Kidney (tissue), 14 donors: ENCODE data around the gene PRTN3. TPM values are rescaled to one million over a fixed set of nuclear protein-coding genes. Genes with fewer than 3 reads are reported as not detected.

ENCODE experiments used
- DNase-seq, 5 donors: peaks; one replicate each; pipeline ENCODE4 v3.0.0-alpha.2; 2013 to 2020
- FAIRE-seq: peaks from 2 replicates; lab custom pipeline; 2012; peaks lifted over from hg19 to GRCh38; lab: Jason Lieb, UNC
- H3K27ac ChIP-seq, 2 donors: one replicate each; pipeline ENCODE4 v1.7.0; 2013; ENCODE audit warnings: low read depth in 2 of 2, low read length in 2 of 2, inconsistent platforms in 1 of 2
- H3K27me3 ChIP-seq: one replicate; pipeline ENCODE4 v1.7.1; 2013; ENCODE audit warnings: low read length, inconsistent platforms; ENCODE audit not compliant: control insufficient read depth, insufficient read depth
- H3K36me3 ChIP-seq, 3 donors: one replicate each; pipeline versions ENCODE4 v1.7.0 to v1.7.1; 2013; ENCODE audit warnings: low read length in 3 of 3, control low read depth in 1 of 3, inconsistent platforms in 1 of 3; ENCODE audit not compliant: insufficient read depth in 3 of 3, control insufficient read depth in 2 of 3
- H3K4me1 ChIP-seq, 3 donors: one replicate each; pipeline versions ENCODE4 v1.7.0 to v1.7.1; 2013; ENCODE audit warnings: low read length in 3 of 3, inconsistent platforms in 1 of 3, low read depth in 1 of 3; ENCODE audit not compliant: control insufficient read depth in 2 of 3, insufficient read depth in 2 of 3
- H3K4me3 ChIP-seq, 3 donors: one replicate each; pipeline versions ENCODE4 v1.7.0 to v1.8.1; 2013; ENCODE audit warnings: low read length in 3 of 3, control low read depth in 1 of 3, inconsistent platforms in 1 of 3
- H3K9ac ChIP-seq, 3 donors: one replicate each; pipeline versions ENCODE4 v1.7.0 to v1.7.1; 2013; ENCODE audit warnings: low read length in 3 of 3, control low read depth in 1 of 3, inconsistent platforms in 1 of 3
- H3K9me3 ChIP-seq, 3 donors: one replicate each; pipeline versions ENCODE4 v1.7.0 to v1.7.1; 2013; ENCODE audit warnings: low read length in 3 of 3, control low read depth in 1 of 3, inconsistent platforms in 1 of 3; ENCODE audit not compliant: control insufficient read depth in 2 of 3, insufficient read depth in 1 of 3
- intact Hi-C: fragments of 100-400 bp; cut with DNase I; formaldehyde crosslinking; loops from one replicate; pipeline ENCODE4 v1.11.1; 2022
- polyA plus RNA-seq: library from polyadenylated mRNA; stranded (reverse); fragments of 350-450 nt; fragmentation: Illumina TruSeq; extraction: RNeasy Lipid Tissue Mini Kit (QIAGEN cat#74804); gene quantifications from one replicate; pipeline ENCODE4 v1.2.3, GENCODE V29; 2014; ENCODE audit warnings: low read depth, low replicate concordance; ENCODE audit not compliant: insufficient read depth
- total RNA-seq: library from RNA; stranded (reverse); fragmentation: NEBNext Ultra II Directional; extraction: Animal tissue kit (Norgen Biotek cat#: 25700); gene quantifications from one replicate; pipeline ENCODE4 v1.2.1, GENCODE V29; 2021
- TF ChIP-seq, protein P1 (sequence below): IDR thresholded peaks from 3 replicates; pipeline ENCODE4 v1.5.1; 2012; ENCODE audit warnings: mild to moderate bottlenecking, moderate library complexity, borderline replicate concordance; ENCODE audit not compliant: insufficient read depth; ENCODE audit errors: extremely low read depth
- donor health status: control.
- donor health status: control.
- donor health status: control.
- donor health status: control.
- donor health status: control.
- donor health status: DM: yes; HTN: yes; CAD: no.
- donor health status: Normal renal cell carcinoma (clear cell type).

Gene PRTN3
- total and polyA plus RNA-seq, 2 donors from 2014 or later: not detected

DNA sequence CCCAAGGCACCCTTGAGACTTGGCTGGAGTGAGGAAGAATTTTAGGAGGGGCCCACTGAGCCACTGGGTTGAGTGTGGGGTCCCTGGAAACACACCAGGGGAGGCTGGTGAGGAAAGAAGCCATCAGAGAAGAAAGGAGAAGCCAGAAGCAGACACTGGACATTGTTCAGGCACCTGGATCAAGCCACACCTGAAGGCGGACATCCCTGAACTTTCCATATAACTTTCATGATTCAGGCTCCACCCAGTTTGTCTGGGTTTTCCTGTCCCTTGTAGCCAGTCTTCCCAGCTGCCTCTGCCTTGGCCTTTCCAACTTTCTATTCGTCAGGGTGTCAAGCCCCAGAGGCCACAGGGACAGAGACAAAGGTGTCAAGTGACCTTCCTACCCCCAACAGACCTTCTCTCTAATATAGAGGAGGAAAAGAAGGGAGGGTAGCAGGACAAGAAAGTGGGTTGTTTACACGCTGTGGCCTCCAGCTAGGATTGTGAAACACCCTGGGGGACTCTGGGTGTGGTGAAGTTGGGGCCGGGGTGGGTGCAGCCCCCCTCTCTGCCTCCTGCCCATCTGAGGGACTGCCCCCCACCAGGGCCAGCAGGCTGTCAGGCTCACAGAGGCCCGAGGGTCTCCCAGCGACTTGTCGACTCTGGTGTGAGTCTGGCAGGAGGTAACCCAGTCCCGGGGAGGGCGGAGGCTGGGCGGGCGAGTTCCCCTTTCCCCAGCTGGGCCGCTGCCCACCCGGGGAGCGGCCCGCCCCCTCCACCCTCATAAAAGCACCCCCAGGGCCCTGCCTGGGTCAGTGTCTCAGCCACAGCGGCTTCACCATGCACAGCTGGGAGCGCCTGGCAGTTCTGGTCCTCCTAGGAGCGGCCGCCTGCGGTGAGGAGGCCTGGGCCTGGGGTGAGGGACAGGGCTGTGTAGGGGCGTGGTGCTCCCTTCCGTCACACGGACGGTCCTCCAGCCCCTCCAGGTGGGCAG lies 18.4 kb downstream of the PRTN3 start, which contains the start of gene CFD:
TSS of gene CFD (plus strand) at position 797 of the 976 bp plus-strand sequence. CDS start at position 823, 26 bp downstream.
- FAIRE-seq: no peak
- intact Hi-C loops: no loop called here

DNA sequence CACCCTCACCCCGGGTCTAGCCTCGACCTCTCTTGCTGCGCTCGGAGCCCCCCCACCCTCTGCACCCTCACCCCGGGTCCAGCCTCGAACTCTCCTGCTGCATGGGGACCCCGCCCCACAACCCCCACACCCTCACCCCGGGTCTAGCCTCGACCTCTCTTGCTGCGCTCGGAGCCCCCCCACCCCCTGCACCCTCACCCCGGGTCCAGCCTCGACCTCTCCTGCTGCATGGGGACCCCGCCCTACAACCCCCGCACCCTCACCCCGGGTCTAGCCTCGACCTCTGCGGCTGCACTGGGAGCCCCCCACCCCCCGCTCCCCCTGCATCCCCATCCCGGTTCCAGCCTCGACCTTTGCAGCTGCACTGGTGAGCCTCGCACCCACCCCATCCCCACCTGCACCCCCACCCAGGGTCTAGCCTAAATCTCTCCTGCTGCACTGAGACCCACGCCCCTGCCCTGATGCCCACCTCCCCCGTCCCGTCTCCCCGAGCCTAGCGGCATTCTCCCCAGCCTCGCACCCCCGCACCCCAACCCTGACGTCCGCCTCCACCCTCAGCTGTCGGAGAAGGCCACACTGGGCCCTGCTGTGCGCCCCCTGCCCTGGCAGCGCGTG lies 20.4 kb downstream of the PRTN3 start:
- no peaks in the 10 kb centered on the region for H3K27me3 ChIP-seq
- no peak for FAIRE-seq
- TF ChIP-seq, protein P1, sequence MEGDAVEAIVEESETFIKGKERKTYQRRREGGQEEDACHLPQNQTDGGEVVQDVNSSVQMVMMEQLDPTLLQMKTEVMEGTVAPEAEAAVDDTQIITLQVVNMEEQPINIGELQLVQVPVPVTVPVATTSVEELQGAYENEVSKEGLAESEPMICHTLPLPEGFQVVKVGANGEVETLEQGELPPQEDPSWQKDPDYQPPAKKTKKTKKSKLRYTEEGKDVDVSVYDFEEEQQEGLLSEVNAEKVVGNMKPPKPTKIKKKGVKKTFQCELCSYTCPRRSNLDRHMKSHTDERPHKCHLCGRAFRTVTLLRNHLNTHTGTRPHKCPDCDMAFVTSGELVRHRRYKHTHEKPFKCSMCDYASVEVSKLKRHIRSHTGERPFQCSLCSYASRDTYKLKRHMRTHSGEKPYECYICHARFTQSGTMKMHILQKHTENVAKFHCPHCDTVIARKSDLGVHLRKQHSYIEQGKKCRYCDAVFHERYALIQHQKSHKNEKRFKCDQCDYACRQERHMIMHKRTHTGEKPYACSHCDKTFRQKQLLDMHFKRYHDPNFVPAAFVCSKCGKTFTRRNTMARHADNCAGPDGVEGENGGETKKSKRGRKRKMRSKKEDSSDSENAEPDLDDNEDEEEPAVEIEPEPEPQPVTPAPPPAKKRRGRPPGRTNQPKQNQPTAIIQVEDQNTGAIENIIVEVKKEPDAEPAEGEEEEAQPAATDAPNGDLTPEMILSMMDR: no peak
- intact Hi-C loops: no loop called here
- H3K4me1 ChIP-seq: peaks cover 0 to 10% (median 0%) of the 10 kb centered on the region in 3 donors
- peak in 1 of 5 donors; percentile 78 for DNase-seq
- H3K9ac ChIP-seq: no peak overlapping the region
- no peak overlapping the region for H3K4me3 ChIP-seq
- no peak overlapping the region for H3K27ac ChIP-seq
- no peaks in the 10 kb centered on the region for H3K36me3 ChIP-seq
- no peaks in the 10 kb centered on the region for H3K9me3 ChIP-seq

More for the DNA sequence above, 18.4 kb downstream of the PRTN3 start, which contains the start of gene CFD:
- TF ChIP-seq, protein P1: no peak
- no peaks in the 10 kb centered on the region for H3K9me3 ChIP-seq
- no peaks in the 10 kb centered on the region for H3K27me3 ChIP-seq
- H3K4me1 ChIP-seq: peaks cover 0 to 9% (median 0%) of the 10 kb centered on the region in 3 donors
- H3K4me3 ChIP-seq: no peak within 1 kb of the TSS
- H3K27ac ChIP-seq: no peak within 1 kb of the TSS
- H3K36me3 ChIP-seq: no peaks in the 10 kb centered on the region
- DNase-seq: peak in 2 of 5 donors; percentile 64 to 87
- H3K9ac ChIP-seq: no peak within 1 kb of the TSS

DNA sequence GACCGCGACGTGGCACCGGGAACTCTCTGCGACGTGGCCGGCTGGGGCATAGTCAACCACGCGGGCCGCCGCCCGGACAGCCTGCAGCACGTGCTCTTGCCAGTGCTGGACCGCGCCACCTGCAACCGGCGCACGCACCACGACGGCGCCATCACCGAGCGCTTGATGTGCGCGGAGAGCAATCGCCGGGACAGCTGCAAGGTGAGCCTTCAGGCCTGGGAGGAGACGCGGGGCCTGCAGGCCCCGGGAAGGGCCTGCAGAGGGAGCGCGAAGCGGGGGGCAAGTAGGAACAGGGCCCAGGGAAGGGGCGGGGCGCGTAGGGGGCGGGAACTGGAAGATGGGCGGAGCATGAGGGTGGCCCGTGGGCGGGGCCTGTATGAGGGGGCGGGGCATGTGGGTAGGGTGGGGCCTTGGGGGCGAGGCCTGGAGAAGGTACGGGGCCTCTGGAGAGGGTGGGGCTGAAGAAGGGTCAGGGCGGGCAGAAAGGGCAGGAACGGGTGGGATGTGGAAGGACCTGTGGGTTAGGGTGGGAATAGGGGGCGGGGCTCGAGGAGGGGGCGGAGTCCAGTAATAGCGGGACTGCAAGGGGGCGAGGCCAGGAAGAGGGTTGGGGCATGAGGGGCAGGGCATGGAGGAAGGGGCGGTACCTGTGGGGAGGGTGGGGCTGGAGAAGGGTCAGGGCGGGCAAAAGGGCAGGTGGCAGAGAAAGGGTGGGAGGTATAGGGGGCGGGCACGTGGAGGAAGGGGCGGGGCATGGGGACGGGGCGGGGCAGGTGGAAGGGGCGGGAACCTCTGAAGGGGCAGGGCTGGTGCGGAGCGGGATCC lies 21.2 kb downstream of the PRTN3 start:
- intact Hi-C loops: no loop called here
- Histone ChIP-seq H3K27ac (no peak overlapping the region), H3K27me3 (no peaks in the 10 kb centered on the region), H3K4me1 (peaks cover 0 to 10% (median 0%) of the 10 kb centered on the region in 3 donors), H3K9me3 (no peaks in the 10 kb centered on the region), H3K9ac (no peak overlapping the region), H3K36me3 (no peaks in the 10 kb centered on the region), H3K4me3 (no peak overlapping the region)
- DNase-seq (peak in 3 of 5 donors; percentile 54 to 91 (median 89)), FAIRE-seq (no peak)
- TF ChIP-seq, protein P1: no peak
